ENCODE measurements around the gene ST6GALNAC1.

ST6GALNAC1 gene

DNA sequence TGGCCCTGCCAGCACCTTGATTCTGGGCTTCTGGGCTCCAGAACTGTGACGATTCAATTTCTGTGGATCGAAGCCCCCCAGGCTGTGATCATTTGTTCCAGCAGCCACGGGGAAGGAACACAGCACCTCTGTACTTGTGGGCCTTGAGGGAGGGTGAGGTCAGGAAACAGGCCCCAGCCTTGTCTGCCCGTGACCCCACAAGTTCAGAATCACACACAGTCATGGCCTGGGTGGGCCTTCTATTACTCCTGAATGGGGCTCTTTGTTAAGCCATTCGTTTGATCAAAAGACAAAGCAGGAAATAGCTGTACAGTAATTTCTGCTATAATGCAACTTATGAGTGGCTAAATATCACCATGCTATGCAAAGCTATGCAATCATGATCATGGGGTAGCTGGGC lies 68.0 kb downstream of the ST6GALNAC1 start:
- no peak for DNase-seq

All from fibroblast of skin of right biceps (primary cell).